Gastroesophageal sphincter (tissue), 4 donors: Measurements from ENCODE around the gene LRRC8C. TPM values are rescaled to one million over a fixed set of nuclear protein-coding genes. Genes with fewer than 3 reads are reported as not detected.

Experiments used
- ATAC-seq: fragments of 150-250 bp; one replicate; pipeline ENCODE4 v1.9.1; 2016; ENCODE audit warnings: mild to moderate bottlenecking, moderate library complexity
- H3K27ac ChIP-seq, 4 donors: fragments of 200-600 bp; sonication (generic) in 3 of 4; 1 replicate in 3 of 4; 2 replicates in 1 of 4; pipeline ENCODE4 v1.5.1; 2016 to 2019
- H3K27me3 ChIP-seq: fragments of 200-600 bp; sonication (generic); one replicate; pipeline ENCODE4 v1.5.1; 2019
- H3K36me3 ChIP-seq, 2 donors: fragments of 200-600 bp; sonication (generic); one replicate each; pipeline ENCODE4 v1.5.1; 2019; ENCODE audit warnings: control low read depth in 1 of 2
- H3K4me1 ChIP-seq, 3 donors: fragments of 200-600 bp; sonication (generic); 1 replicate in 2 of 3; 2 replicates in 1 of 3; pipeline ENCODE4 v1.5.1; 2016 to 2019; ENCODE audit warnings: control low read depth in 2 of 3
- H3K4me3 ChIP-seq, 2 donors: fragments of 200-600 bp; sonication (generic); one replicate each; pipeline ENCODE4 v1.5.1; 2019; ENCODE audit warnings: mild to moderate bottlenecking in 1 of 2, moderate library complexity in 1 of 2
- H3K9me3 ChIP-seq, 3 donors: fragments of 200-600 bp; sonication (generic); one replicate each; pipeline ENCODE4 v1.5.1; 2017 to 2019; ENCODE audit warnings: control low read depth in 2 of 3
- CTCF ChIP-seq, 4 experiments: fragments of 200-600 bp in 2 of 4; fragments of 450-650 bp in 2 of 4; sonication (generic) in 1 of 4; IDR thresholded peaks; one replicate each; pipeline ENCODE4 v1.5.1; 2017 to 2019; ENCODE audit warnings: antibody characterized with exemption in 4 of 4, mild to moderate bottlenecking in 2 of 4, moderate library complexity in 2 of 4
- EP300 ChIP-seq: sonication (generic); formaldehyde crosslinking; IDR thresholded peaks from one replicate; pipeline ENCODE4 v1.6.1; 2017; ENCODE audit warnings: antibody characterized with exemption, mild to moderate bottlenecking
- POLR2A ChIP-seq, 2 donors: fragments of 450-650 bp; IDR thresholded peaks; one replicate each; pipeline ENCODE4 v1.6.1; 2017; ENCODE audit warnings: antibody characterized with exemption in 2 of 2, mild to moderate bottlenecking in 2 of 2, moderate library complexity in 1 of 2
- POLR2AphosphoS5 ChIP-seq: sonication (generic); formaldehyde crosslinking; IDR thresholded peaks from one replicate; pipeline ENCODE4 v1.6.1; 2017; ENCODE audit warnings: antibody characterized with exemption
- WGBS, 2 donors: methylation state at CpG; one replicate each; pipeline ENCODE4 v1.1.5; 2018; ENCODE audit warnings: low coverage in 1 of 2; 5-methylcytosine and 5-hydroxymethylcytosine counted together
- total RNA-seq, 4 donors: library from RNA; depleted of rRNA; stranded (reverse); fragments of >200 nt; gene quantifications; one replicate each; pipeline ENCODE4 v1.1.0, GENCODE V29; 2016

LRRC8C gene
- total RNA-seq, 4 donors from 2014 or later: 5.4 to 9.6 (median 6.2) TPM

- ATAC-seq: no peak
- Histone ChIP-seq H3K9me3 (peaks cover 0 to 9% (median 0%) of the 10 kb centered on the region in 3 donors), H3K4me3 (no peak overlapping the region), H3K27ac (no peak overlapping the region), H3K36me3 (no peaks in the 10 kb centered on the region), H3K27me3 (no peaks in the 10 kb centered on the region), H3K4me1 (no peaks in the 10 kb centered on the region)
- TF ChIP-seq EP300 (no peak), POLR2A (IDR thresholded peaks at IDR 0.05) (no peak), POLR2AphosphoS5 (no peak), CTCF (IDR thresholded peaks at IDR 0.05) (no peak)
These were observed 16.9 kb downstream of the LRRC8C start for GRCh38 chr1:89649783-89650182.

- H3K27ac ChIP-seq: no peak overlapping the region
- H3K4me1 ChIP-seq: no peaks in the 10 kb centered on the region
- WGBS, 2 donors: 89% methylated on average over 2 of the region's 2 CpGs; no CpG with 5 or more reads in 1 of the 2 donors
- no peaks in the 10 kb centered on the region for H3K9me3 ChIP-seq
- H3K4me3 ChIP-seq: no peak overlapping the region
- H3K27me3 ChIP-seq: no peaks in the 10 kb centered on the region
- no peaks in the 10 kb centered on the region for H3K36me3 ChIP-seq
- no peak for ATAC-seq
- no peak for TF ChIP-seq EP300
- no peak for TF ChIP-seq POLR2AphosphoS5
- no peak for TF ChIP-seq POLR2A (IDR thresholded peaks at IDR 0.05)
- no peak for TF ChIP-seq CTCF (IDR thresholded peaks at IDR 0.05)
These were observed 19.5 kb downstream of the LRRC8C start for GRCh38 chr1:89652373-89652772.

DNA sequence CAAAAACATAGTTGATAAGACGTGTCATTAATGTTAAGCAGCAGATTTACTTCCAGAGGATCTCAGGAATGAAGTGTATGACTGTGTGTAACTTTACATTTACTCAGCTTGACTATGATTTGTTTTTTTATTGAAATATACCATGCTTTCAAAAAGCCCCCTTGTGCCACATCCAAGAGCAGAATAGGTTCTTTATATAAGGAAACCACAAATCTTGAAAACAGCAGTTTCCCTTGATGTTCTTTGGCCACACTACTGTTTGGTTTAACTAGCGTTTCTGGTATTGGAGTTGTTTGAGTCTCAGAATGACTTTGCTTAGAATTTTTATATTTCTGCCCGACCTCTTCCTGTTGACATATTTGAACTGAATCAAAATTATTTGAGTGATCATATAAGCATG is 25.0 kb downstream of the LRRC8C start:
- Histone ChIP-seq H3K9me3 (no peaks in the 10 kb centered on the region), H3K36me3 (no peaks in the 10 kb centered on the region), H3K27me3 (no peaks in the 10 kb centered on the region), H3K27ac (no peak overlapping the region), H3K4me1 (peaks cover 0 to 26% (median 8%) of the 10 kb centered on the region in 3 donors), H3K4me3 (no peak overlapping the region)
- 49 to 76% methylated on average over 3 of the region's 3 CpGs for WGBS, 2 donors
- TF ChIP-seq CTCF (IDR thresholded peaks at IDR 0.05): no peak
- TF ChIP-seq POLR2AphosphoS5: no peak
- no peak for TF ChIP-seq EP300
- no peak for TF ChIP-seq POLR2A (IDR thresholded peaks at IDR 0.05)
- no peak for ATAC-seq

DNA sequence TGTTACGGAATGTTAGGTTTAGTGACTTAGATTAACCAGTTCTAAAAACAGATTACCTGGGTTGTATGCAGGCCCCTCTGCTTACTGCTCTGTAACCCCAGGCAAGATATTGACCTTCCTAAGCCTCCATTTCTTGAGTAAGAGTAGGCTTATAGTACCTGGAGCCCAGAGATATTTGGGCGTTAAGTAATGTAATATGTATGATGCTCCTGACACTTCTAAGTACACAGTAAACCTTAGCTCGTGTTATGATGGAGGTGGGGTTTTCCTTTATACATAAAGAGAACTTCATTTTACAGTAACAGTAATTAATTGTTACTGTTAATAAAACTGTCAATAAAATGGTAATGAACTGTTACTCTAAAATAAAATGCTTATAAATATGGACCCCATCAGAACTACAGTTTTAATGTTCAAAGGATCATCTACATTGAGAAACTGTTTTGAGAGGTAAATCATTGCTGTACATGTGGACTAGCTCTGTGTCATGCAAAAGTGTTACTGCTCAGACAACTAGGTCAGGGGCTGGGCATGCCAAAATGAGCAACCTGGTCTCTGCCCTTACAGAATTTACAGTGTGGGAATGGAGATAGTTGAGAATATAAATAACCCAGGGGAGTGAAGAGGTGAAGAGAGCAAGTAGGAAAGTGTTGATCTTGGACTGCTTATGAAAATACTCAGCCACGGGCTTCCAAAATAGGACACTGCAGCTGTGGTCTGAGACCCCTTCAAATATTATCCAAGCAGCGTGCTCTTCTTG is 26.6 kb downstream of the LRRC8C start:
- Histone ChIP-seq H3K36me3 (no peaks in the 10 kb centered on the region), H3K27ac (peak overlapping the region in 2 of 4 donors; percentile 23 to 27), H3K4me1 (peaks cover 0 to 26% (median 8%) of the 10 kb centered on the region in 3 donors), H3K4me3 (no peak overlapping the region), H3K27me3 (no peaks in the 10 kb centered on the region), H3K9me3 (no peaks in the 10 kb centered on the region)
- 68 to 70% methylated on average over 5 of the region's 5 CpGs for WGBS, 2 donors
- no peak for TF ChIP-seq CTCF (IDR thresholded peaks at IDR 0.05)
- no peak for TF ChIP-seq EP300
- no peak for TF ChIP-seq POLR2A (IDR thresholded peaks at IDR 0.05)
- TF ChIP-seq POLR2AphosphoS5: no peak
- ATAC-seq: no peak
